Gastroesophageal sphincter (tissue), 4 donors: Measurements from ENCODE around the gene ARMH3. TPM values are rescaled to one million over a fixed set of nuclear protein-coding genes. Genes with fewer than 3 reads are reported as not detected.
"Not testable (repeated sequence)": the region's sequence is repeated elsewhere in the genome, so short reads cannot be mapped to it uniquely, and the experiment has no call there.

Experiments
- ATAC-seq: fragments of 150-250 bp; one replicate; pipeline ENCODE4 v1.9.1; 2016; ENCODE audit warnings: mild to moderate bottlenecking, moderate library complexity
- H3K27ac ChIP-seq, 4 donors: fragments of 200-600 bp; sonication (generic) in 3 of 4; 1 replicate in 3 of 4; 2 replicates in 1 of 4; pipeline ENCODE4 v1.5.1; 2016 to 2019
- H3K27me3 ChIP-seq: fragments of 200-600 bp; sonication (generic); one replicate; pipeline ENCODE4 v1.5.1; 2019
- H3K36me3 ChIP-seq, 2 donors: fragments of 200-600 bp; sonication (generic); one replicate each; pipeline ENCODE4 v1.5.1; 2019; ENCODE audit warnings: control low read depth in 1 of 2
- H3K4me1 ChIP-seq, 3 donors: fragments of 200-600 bp; sonication (generic); 1 replicate in 2 of 3; 2 replicates in 1 of 3; pipeline ENCODE4 v1.5.1; 2016 to 2019; ENCODE audit warnings: control low read depth in 2 of 3
- H3K4me3 ChIP-seq, 2 donors: fragments of 200-600 bp; sonication (generic); one replicate each; pipeline ENCODE4 v1.5.1; 2019; ENCODE audit warnings: mild to moderate bottlenecking in 1 of 2, moderate library complexity in 1 of 2
- H3K9me3 ChIP-seq, 3 donors: fragments of 200-600 bp; sonication (generic); one replicate each; pipeline ENCODE4 v1.5.1; 2017 to 2019; ENCODE audit warnings: control low read depth in 2 of 3
- EP300 ChIP-seq: sonication (generic); formaldehyde crosslinking; IDR thresholded peaks from one replicate; pipeline ENCODE4 v1.6.1; 2017; ENCODE audit warnings: antibody characterized with exemption, mild to moderate bottlenecking
- POLR2A ChIP-seq, 2 donors: fragments of 450-650 bp; IDR thresholded peaks; one replicate each; pipeline ENCODE4 v1.6.1; 2017; ENCODE audit warnings: antibody characterized with exemption in 2 of 2, mild to moderate bottlenecking in 2 of 2, moderate library complexity in 1 of 2
- POLR2AphosphoS5 ChIP-seq: sonication (generic); formaldehyde crosslinking; IDR thresholded peaks from one replicate; pipeline ENCODE4 v1.6.1; 2017; ENCODE audit warnings: antibody characterized with exemption
- WGBS, 2 donors: methylation state at CpG; one replicate each; pipeline ENCODE4 v1.1.5; 2018; ENCODE audit warnings: low coverage in 1 of 2; 5-methylcytosine and 5-hydroxymethylcytosine counted together
- total RNA-seq, 4 donors: library from RNA; depleted of rRNA; stranded (reverse); fragments of >200 nt; gene quantifications; one replicate each; pipeline ENCODE4 v1.1.0, GENCODE V29; 2016
- TF ChIP-seq, protein P1 (sequence below), 4 experiments: fragments of 200-600 bp in 2 of 4; fragments of 450-650 bp in 2 of 4; sonication (generic) in 1 of 4; IDR thresholded peaks; one replicate each; pipeline ENCODE4 v1.5.1; 2017 to 2019; ENCODE audit warnings: antibody characterized with exemption in 4 of 4, mild to moderate bottlenecking in 2 of 4, moderate library complexity in 2 of 4

Gene ARMH3
- total RNA-seq, 4 donors from 2014 or later: 12.4 to 17.2 (median 14.9) TPM

DNA sequence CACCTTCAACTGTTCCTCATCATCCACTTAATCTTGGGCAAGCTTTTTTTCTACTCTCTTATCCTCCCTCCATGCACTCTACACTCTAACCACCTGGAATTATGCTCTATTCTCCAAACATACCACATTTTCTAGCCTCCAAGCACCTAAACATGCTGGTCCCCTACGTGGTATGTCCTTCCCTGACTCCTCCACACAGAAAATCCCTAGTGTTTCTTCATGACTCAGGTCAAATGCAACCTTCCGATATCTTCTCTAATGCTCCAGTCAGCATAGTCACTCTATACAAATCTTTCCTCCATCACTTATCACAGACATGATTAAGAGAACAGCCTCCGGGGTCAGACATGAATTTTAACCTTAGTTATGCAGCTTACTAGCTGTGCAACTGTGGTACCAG is 68.8 kb downstream of the ARMH3 start:
- no peak for ATAC-seq
- Histone ChIP-seq H3K9me3 (no peaks in the 10 kb centered on the region), H3K27me3 (no peaks in the 10 kb centered on the region), H3K36me3 (peaks cover 3 to 95% of the 10 kb centered on the region in 2 donors), H3K4me3 (no peak overlapping the region), H3K27ac (no peak overlapping the region), H3K4me1 (no peaks in the 10 kb centered on the region)
- WGBS, 2 donors: 90 to 92% methylated on average over 3 of the region's 3 CpGs
- TF ChIP-seq POLR2A (IDR thresholded peaks at IDR 0.05) (no peak), POLR2AphosphoS5 (no peak), EP300 (no peak)
- TF ChIP-seq, protein P1, sequence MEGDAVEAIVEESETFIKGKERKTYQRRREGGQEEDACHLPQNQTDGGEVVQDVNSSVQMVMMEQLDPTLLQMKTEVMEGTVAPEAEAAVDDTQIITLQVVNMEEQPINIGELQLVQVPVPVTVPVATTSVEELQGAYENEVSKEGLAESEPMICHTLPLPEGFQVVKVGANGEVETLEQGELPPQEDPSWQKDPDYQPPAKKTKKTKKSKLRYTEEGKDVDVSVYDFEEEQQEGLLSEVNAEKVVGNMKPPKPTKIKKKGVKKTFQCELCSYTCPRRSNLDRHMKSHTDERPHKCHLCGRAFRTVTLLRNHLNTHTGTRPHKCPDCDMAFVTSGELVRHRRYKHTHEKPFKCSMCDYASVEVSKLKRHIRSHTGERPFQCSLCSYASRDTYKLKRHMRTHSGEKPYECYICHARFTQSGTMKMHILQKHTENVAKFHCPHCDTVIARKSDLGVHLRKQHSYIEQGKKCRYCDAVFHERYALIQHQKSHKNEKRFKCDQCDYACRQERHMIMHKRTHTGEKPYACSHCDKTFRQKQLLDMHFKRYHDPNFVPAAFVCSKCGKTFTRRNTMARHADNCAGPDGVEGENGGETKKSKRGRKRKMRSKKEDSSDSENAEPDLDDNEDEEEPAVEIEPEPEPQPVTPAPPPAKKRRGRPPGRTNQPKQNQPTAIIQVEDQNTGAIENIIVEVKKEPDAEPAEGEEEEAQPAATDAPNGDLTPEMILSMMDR (IDR thresholded peaks at IDR 0.05): no peak

DNA sequence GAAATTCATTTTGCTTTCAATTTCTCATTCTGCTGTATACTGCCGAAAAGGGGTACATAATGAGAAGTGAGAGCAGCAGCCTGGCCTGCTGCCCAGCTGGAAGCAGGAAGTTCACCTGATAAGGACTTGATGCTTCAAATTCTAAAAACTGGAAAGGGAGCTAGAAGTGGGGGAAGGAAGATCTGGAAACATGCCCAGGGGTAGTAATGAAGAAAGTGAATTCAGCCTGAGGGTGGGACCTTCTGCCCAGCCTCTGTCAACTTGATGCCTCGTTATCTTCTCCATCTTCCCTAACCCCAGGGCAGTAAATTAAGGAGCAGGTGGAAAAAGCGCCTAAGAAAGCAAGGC is 69.4 kb downstream of the ARMH3 start:
- H3K9me3 ChIP-seq: no peaks in the 10 kb centered on the region
- WGBS, 2 donors: 69 to 86% methylated on average over 2 of the region's 3 CpGs
- H3K27me3 ChIP-seq: no peaks in the 10 kb centered on the region
- TF ChIP-seq EP300 (no peak), POLR2AphosphoS5 (no peak), POLR2A (IDR thresholded peaks at IDR 0.05) (no peak)
- TF ChIP-seq, protein P1 (IDR thresholded peaks at IDR 0.05): no peak
- no peak overlapping the region for H3K27ac ChIP-seq
- H3K36me3 ChIP-seq: peaks cover 3 to 92% of the 10 kb centered on the region in 2 donors
- H3K4me1 ChIP-seq: no peaks in the 10 kb centered on the region
- H3K4me3 ChIP-seq: no peak overlapping the region
- ATAC-seq: no peak

DNA sequence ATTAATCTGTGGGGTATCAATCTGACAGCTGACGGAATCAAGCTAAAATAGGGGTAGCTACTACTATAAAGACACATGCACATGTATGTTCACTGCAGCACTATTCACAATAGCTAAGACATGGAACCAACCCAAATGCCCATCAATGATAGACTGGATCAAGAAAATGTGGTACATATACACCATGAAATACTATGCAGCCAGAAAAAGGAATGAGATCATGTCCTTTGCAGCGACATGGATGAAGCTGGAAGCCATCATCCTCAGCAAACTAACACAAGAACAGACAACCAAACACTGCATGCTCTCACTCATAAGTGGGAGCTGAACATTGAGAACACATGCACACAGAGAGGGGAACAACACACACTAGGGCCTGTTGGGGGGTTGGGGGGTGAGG is 75.3 kb downstream of the ARMH3 start:
- H3K27ac ChIP-seq, ATAC-seq, H3K27me3 ChIP-seq, H3K4me1 ChIP-seq, H3K9me3 ChIP-seq, H3K4me3 ChIP-seq: not testable (repeated sequence)
- 100% methylated on average over 2 of the region's 2 CpGs for WGBS, 2 donors
- H3K36me3 ChIP-seq: peaks cover 0 to 59% of the 10 kb centered on the region in 2 donors

DNA sequence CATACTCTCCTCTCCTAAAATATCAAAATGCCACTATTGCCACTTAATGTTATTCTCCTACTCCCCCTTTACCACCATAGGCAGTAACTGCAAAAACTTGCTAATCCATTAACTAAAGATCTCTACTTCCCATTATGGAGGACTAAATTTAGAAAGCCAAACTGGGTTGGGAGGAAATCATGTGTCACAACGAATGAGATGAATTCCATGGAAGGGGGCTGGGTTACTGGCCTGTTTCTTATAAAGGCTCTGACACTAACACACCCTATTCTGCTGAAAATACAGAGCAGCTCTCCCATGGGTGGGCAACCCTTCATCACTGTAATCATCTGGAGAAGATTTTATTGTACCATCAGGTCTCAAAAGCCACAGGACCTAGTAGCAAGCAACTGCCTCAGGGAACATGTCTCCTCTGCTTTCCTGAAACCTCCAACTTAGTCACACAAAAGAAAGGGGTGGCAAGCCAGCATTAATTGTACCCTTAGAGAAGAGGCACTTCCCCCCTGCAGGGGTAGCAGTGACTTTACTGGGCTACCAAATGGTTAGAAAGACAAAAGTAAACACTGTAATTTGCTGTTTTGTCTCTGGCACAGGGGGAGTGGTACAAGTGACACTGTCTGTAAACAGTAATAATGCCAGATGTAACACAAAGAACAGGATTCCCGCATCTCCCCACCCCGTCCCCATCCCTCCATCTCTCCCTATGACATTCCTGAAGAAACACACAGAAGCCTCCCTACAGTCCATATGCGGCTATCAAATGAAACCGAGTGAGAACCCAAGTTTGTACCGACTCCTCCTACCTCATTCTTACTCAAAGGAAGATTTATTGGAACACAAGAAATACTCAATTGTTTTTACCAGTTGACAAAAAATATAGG is 81.6 kb downstream of the ARMH3 start:
- H3K27me3 ChIP-seq: no peaks in the 10 kb centered on the region
- peaks cover 0 to 13% (median 3%) of the 10 kb centered on the region in 3 donors for H3K4me1 ChIP-seq
- H3K9me3 ChIP-seq: no peaks in the 10 kb centered on the region
- no peak overlapping the region for H3K4me3 ChIP-seq
- TF ChIP-seq POLR2A (IDR thresholded peaks at IDR 0.05) (no peak), EP300 (no peak), POLR2AphosphoS5 (no peak)
- TF ChIP-seq, protein P1 (IDR thresholded peaks at IDR 0.05): no peak
- ATAC-seq: no peak
- H3K36me3 ChIP-seq: peaks cover 0 to 66% of the 10 kb centered on the region in 2 donors
- H3K27ac ChIP-seq: no peak overlapping the region
- 69 to 74% methylated on average over 4 to 6 of the region's 6 CpGs for WGBS, 2 donors

DNA sequence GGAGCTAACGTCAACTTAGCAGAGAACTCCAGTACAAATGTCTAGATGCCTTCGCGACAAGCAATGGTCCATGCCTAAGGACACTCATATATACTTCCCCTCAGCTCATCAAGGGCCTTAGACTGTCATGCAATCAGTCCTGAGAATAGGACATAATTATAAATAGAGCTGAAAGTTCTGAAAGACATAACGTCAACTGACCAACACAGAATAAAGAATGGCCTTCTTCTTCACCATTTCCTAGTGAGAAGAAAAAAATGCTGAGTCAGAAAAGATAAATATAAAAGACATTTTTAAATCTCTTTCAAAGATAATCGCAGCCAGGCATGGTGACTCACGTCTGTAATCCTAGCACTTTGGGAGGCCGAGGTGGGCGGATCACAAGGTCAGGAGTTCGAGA is 83.2 kb downstream of the ARMH3 start:
- ATAC-seq: no peak
- WGBS, 2 donors: 76 to 81% methylated on average over 6 to 9 of the region's 9 CpGs
- H3K36me3 ChIP-seq: peaks cover 0 to 57% of the 10 kb centered on the region in 2 donors

More for the DNA sequence above, 83.2 kb downstream of the ARMH3 start:
- Histone ChIP-seq H3K4me3 (no peak overlapping the region), H3K4me1 (peaks cover 0 to 23% (median 3%) of the 10 kb centered on the region in 3 donors), H3K27ac (no peak overlapping the region), H3K27me3 (no peaks in the 10 kb centered on the region), H3K9me3 (no peaks in the 10 kb centered on the region)
- TF ChIP-seq, protein P1 (IDR thresholded peaks at IDR 0.05): no peak
- TF ChIP-seq EP300 (no peak), POLR2AphosphoS5 (no peak), POLR2A (IDR thresholded peaks at IDR 0.05) (no peak)
